ENCODE measurements around the gene SORCS2. TPM values are rescaled to one million over a fixed set of nuclear protein-coding genes. Genes with fewer than 3 reads are reported as not detected.

The SORCS2 gene
- total and polyA plus RNA-seq, 2 of the 8 experiments (the other 6 are each of a cell fraction or from before 2014, with no cell fraction given): 0.36 to 1.8 TPM

DNA sequence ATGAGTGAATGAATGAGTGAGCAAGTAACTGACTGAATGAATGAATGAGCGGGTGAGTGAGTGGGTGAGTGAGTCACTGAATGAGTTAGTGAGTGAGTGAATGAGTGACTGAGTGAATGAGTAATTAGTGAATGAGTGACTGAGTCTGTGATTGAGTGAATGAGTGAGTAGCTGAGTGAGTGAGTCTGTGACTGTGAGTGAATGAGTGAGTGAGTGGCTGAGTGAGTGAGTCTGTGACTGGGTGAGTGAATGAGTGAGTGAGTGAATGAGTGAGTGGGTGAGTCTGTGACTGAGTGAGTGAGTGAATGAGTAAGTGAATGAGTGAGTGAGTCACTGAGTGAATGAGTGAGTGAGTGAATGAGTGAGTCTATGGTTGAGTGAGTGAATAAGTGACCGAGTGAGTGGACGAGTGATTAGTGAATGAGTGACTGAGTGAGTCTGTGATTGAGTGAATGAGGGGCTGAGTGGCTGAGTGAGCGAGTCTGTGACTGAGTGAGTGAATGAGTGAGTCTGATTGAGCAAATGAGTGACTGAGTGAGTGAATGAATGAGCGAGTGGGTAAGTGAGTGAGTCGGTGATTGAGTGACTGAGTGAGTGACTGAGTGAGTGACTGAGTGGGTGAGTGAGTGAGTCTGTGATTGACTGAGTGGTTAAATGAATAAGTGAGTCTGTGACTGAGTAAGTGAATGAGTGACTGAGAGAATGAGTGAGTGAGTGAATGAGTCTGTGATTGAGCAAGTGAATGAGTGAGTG lies 465.4 kb downstream of the SORCS2 start:
- no peak for FAIRE-seq
- H3K36me3 ChIP-seq (ENCODE audit: control insufficient read depth in 2 of 4, insufficient read depth in 4 of 4, low read length in 3 of 4): no peaks in the 10 kb centered on the region
- CTCF ChIA-PET (ENCODE audit: partially characterized antibody): no interaction called here

More for the DNA sequence above, 465.4 kb downstream of the SORCS2 start:
- TF ChIP-seq NANOG (IDR thresholded peaks at IDR 0.05; ENCODE audit: insufficient read depth, low read depth, low read length, poor library complexity, severe bottlenecking) (no peak), ASH2L (IDR thresholded peaks at IDR 0.05; ENCODE audit: low read length) (peak; percentile 99), RBBP5 (IDR thresholded peaks at IDR 0.05; ENCODE audit: borderline replicate concordance, low read depth, low read length) (no peak)
- Histone ChIP-seq H2BK5ac (ENCODE audit: low read depth, low read length) (no peak overlapping the region), H4K8ac (ENCODE audit: extremely low read depth, insufficient read depth, low read length) (no peak overlapping the region), H3K4me2 (ENCODE audit: insufficient read depth in 1 of 2, low read depth in 2 of 2, low read length in 2 of 2) (no peak overlapping the region), H2AK5ac (ENCODE audit: low read depth, low read length) (no peak overlapping the region), H3K14ac (ENCODE audit: insufficient read length) (no peak overlapping the region), H3K9me3 (ENCODE audit: insufficient read depth in 2 of 2, low read depth in 1 of 2, low read length in 1 of 2) (no peaks in the 10 kb centered on the region), H2AFZ (ENCODE audit: low read length) (no peak overlapping the region), H4K91ac (replicated peaks; ENCODE audit: insufficient read length, low read length) (no peak overlapping the region), H3K79me1 (ENCODE audit: low read depth, low read length) (no peaks in the 10 kb centered on the region), H3K4me3 (ENCODE audit: extremely low read depth in 1 of 4, insufficient read depth in 2 of 4, low read depth in 3 of 4, low read length in 4 of 4) (no peak overlapping the region), H2BK120ac (replicated peaks; ENCODE audit: low read depth, low read length) (no peak overlapping the region), H3K23ac (ENCODE audit: insufficient read length) (no peak overlapping the region), H3K56ac (replicated peaks; ENCODE audit: insufficient read length, low read depth, low read length) (no peak overlapping the region), H3K23me2 (ENCODE audit: low read depth, low read length) (peaks cover 9% of the 10 kb centered on the region; the same call in 1 of the 2 replicates), H3K9ac (replicated peaks in 1 of 4; ENCODE audit: extremely low read depth in 1 of 4, low read depth in 3 of 4, low read length in 3 of 4) (no peak overlapping the region), H3K27ac (ENCODE audit: low read depth, low read length) (no peak overlapping the region), H2BK15ac (ENCODE audit: low read length) (no peak overlapping the region), H2BK20ac (ENCODE audit: low read length) (no peak overlapping the region), H3K4ac (replicated peaks; ENCODE audit: insufficient read length, low read depth, low read length) (no peak overlapping the region), H3K18ac (ENCODE audit: extremely low read depth, low read length) (no peak overlapping the region), H3K27me3 (replicated peaks in 1 of 4; ENCODE audit: control insufficient read depth in 3 of 4, extremely low read depth in 1 of 4, insufficient read depth in 3 of 4, low read length in 3 of 4) (no peaks in the 10 kb centered on the region), H2BK12ac (ENCODE audit: low read depth, low read length) (no peak overlapping the region), H4K20me1 (replicated peaks in 1 of 2; ENCODE audit: control insufficient read depth in 1 of 2, insufficient read depth in 2 of 2, low read length in 2 of 2) (no peaks in the 10 kb centered on the region), H3K79me2 (ENCODE audit: control insufficient read depth in 1 of 2, insufficient read depth in 2 of 2, low read length in 2 of 2) (no peaks in the 10 kb centered on the region), H4K5ac (ENCODE audit: insufficient read length, low read depth, low read length) (no peak overlapping the region), H3K4me1 (replicated peaks in 1 of 4; ENCODE audit: control insufficient read depth in 3 of 4, insufficient read depth in 4 of 4, low read length in 3 of 4) (peaks cover 0 to 9% (median 3%) of the 10 kb centered on the region in 4 experiments; a peak in 5 of 7 replicates)
- 93% methylated on average over 6 of the region's 6 CpGs; no CpG with 5 or more reads in 1 of the 2 experiments for WGBS, 2 experiments (ENCODE audit: extremely low coverage in 1 of 2, insufficient coverage in 1 of 2, insufficient read length in 1 of 2, insufficient replicate concordance in 2 of 2, low coverage in 1 of 2, low lambda C conversion rate in 2 of 2, missing lambda C conversion rate in 1 of 2)
- POLR2A ChIA-PET (ENCODE audit: partially characterized antibody): no interaction called here
- DNase-seq (ENCODE audit: low read depth in 1 of 2, low spot score in 2 of 2): no peak
